ENCODE data around the gene F5.
"Not testable (repeated sequence)": the region's sequence is repeated elsewhere in the genome, so short reads cannot be mapped to it uniquely, and the experiment has no call there.

The F5 gene

GRCh38 chr1:169538998-169539871, 47.0 kb downstream of the F5 start:
- no peak for DNase-seq (ENCODE audit: low read depth)

GRCh38 chr1:169534653-169535052, 51.6 kb downstream of the F5 start:
- no peak for DNase-seq (ENCODE audit: low read depth)

- DNase-seq (ENCODE audit: low read depth): not testable (repeated sequence)
Measured at GRCh38 chr1:169533528-169534190, 52.6 kb downstream of the F5 start.

DNA sequence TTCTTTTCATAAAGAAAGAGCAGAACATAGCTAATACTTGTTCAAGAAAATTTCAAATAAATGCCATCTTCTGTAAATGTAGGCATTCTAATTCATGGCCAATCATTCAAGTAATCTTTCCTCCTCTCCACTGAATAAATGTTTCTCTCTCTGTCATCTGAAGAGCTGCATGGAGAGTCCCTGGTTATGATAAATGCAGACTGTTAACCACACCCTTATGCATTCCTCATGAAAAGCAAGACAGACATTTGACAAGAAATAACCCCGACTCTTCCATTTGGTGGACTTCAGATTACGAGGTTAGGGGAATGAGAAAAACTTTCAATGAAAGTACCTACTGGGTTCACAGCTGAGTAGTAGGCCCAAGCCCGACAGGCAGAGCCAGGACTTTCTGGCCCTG, 55.8 kb downstream of the F5 start:
- no peak for DNase-seq (ENCODE audit: low read depth)

DNA sequence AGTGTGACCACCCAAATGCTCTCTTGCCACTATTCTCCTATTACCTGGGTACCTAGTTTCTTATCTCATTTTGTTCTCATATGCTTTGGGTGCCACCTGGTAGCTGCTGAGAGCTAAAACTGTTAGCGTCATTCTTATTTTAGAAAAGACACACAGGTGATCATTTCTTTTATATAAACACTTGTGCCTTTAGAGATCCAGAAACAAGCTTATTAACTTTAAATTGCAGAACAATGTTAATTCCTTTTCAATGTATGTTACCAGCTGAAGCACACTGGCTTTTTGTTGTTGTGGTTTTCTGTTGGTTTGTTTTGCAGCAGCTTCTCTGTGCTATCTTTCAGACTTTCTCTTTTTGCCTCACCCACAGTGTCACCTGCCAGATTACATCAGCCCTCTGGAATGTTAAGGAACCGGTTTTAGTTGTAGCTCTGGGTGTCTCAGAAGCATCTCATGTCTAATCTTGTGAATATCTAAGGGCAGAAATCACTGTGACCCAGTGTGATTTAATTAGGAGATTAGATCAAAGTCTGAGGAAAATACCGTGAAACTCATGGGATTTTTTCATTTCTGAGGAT, 57.1 kb downstream of the F5 start:
- DNase-seq (ENCODE audit: low read depth): no peak

GRCh38 chr1:169528215-169529067, 57.8 kb downstream of the F5 start:
- no peak for DNase-seq (ENCODE audit: low read depth)

GRCh38 chr1:169527451-169528214, 58.6 kb downstream of the F5 start:
- DNase-seq (ENCODE audit: low read depth): no peak

GRCh38 chr1:169527001-169527400, 59.3 kb downstream of the F5 start:
- no peak for DNase-seq (ENCODE audit: low read depth)

- no peak for DNase-seq (ENCODE audit: low read depth)
Measured at GRCh38 chr1:169526120-169526832, 60.0 kb downstream of the F5 start.

DNA sequence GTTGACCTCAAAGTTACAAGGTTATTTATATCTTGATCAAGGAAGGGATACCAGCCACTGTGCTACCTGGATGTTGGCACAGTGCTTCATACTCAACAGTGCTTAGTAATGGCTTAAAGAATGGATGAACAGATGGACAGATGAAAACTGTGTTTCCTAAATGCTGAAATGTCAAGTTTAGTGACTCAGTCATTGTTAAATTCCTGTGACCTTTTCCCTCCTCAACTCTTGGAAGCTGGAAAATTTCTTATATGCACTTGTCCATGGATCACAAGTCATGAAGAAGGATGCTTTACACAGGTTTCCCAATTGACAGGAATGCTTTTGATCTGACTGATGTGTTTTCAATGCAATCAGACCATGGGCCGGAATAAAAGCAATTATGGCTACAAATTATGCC, 60.9 kb downstream of the F5 start:
- no peak for DNase-seq (ENCODE audit: low read depth)

DNA sequence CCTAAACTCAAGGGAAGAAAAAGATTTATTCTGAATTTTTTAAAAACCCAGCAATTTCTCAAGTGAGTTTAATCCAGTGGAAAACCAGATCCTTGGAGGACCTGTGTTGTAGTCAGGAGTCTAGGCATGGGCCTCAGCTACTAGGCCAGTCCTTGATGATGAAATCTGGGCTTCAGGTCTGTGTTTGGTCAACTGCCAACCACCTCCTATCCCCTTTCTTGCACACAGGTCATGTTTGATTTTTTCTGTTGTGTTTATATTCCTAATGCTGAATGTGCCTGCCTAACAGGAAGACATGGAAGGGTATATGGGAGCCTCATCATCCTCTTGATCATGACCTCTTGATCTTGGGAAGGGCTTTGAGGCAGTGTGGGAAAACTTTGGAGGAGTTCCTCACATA, 62.4 kb downstream of the F5 start:
- no peak for DNase-seq (ENCODE audit: low read depth)

DNA sequence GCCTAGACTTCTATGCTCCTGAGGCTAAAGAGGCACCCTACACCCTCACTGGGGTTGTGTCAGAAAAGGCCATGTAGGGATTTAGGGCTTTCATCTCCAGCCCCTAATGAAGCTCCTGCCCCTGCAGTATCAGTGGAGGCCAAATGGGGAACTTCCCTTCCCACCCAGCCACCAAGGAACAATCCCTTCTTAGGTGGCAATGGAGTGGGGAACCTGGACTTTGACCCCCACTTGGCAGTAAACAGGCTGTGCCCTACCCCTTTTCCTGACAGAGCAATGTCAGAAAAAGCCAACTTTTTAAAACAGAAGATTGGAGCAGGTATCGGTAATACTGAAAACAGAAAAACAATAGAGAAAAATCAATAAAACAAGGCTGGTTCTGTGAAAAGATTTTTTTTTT, 65.1 kb downstream of the F5 start:
- no peak for DNase-seq (ENCODE audit: low read depth)

- no peak for DNase-seq (ENCODE audit: low read depth)
Measured at GRCh38 chr1:169517558-169518186, 68.6 kb downstream of the F5 start.

DNA sequence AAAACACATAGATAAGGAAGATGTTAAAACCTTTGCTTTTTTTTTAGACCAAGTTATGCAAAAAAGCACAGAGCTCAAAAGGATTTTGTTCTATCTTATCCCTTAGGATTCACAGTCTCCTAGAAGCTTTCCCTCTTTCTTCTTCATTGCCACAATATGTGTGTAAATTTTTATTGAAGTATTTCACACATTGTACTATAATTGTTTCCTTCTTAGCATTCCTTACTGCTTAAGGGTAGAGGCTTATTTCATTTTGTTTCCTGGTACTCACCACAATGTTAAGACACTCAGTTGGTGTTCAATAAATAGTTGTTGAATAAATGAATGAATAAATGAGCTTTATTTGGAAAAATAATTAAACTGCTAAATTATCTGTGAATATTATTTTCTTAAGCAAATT, 70.6 kb downstream of the F5 start:
- no peak for DNase-seq (ENCODE audit: low read depth)

GRCh38 chr1:169514566-169515270, 71.6 kb downstream of the F5 start:
- DNase-seq (ENCODE audit: low read depth): no peak

- no peak for DNase-seq (ENCODE audit: low read depth)
Measured at GRCh38 chr1:169513208-169513607, 73.1 kb downstream of the F5 start.

- DNase-seq (ENCODE audit: low read depth): no peak
Measured at GRCh38 chr1:169511316-169512005, 74.8 kb downstream of the F5 start.

GRCh38 chr1:169510060-169510459, 76.2 kb downstream of the F5 start:
- DNase-seq (ENCODE audit: low read depth): no peak

- DNase-seq (ENCODE audit: low read depth): no peak
Measured at GRCh38 chr1:169509354-169509753, 76.9 kb downstream of the F5 start.

Data from stimulated activated CD4-positive, alpha-beta T cell treated with anti-CD3 and anti-CD28 coated beads, Interleukin-2, amount 100 ng/mL, for 4 hours (primary cell).